22Rv1 (cell line): ENCODE results near the gene RGS6.

Source experiments
- H3K27ac ChIP-seq: fragments of 450-650 bp; 2 replicates; pipeline ENCODE4 v1.5.1; 2017
- CTCF ChIP-seq: fragments of 450-650 bp; IDR thresholded peaks from 2 replicates; pipeline ENCODE4 v1.5.1; 2017; ENCODE audit warnings: mild to moderate bottlenecking
- ZFX ChIP-seq: fragments of 450-650 bp; IDR thresholded peaks from 2 replicates; pipeline ENCODE4 v1.6.1; 2017; ENCODE audit warnings: antibody characterized with exemption, borderline replicate concordance

The RGS6 gene

GRCh38 chr14:72590577-72590976 is 658.3 kb downstream of the RGS6 start:
- no peak for TF ChIP-seq CTCF
- no peak for TF ChIP-seq ZFX
- H3K27ac ChIP-seq: no peak overlapping the region

DNA sequence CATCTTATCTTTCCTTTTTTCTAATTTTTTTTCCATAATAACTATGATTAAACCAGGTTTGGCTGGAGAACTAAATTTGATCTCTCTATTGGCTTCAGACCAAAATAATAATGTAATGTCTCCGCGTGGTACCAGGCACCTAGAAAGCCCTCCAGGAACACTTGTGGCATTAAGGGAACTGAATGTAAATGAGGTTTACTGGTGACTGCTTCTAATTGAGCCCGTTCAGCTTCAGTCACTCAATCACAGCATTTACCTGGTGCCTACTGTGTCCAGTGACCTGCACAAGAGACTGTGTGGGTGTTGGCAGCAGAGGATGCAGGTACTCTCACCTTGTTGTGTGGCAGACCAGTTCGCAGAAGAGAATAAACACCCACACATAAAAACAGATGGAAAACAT is 659.2 kb downstream of the RGS6 start:
- H3K27ac ChIP-seq: no peak overlapping the region
- TF ChIP-seq ZFX: no peak
- TF ChIP-seq CTCF: no peak

- TF ChIP-seq CTCF (no peak), ZFX (no peak)
- no peak overlapping the region for H3K27ac ChIP-seq
Measured at GRCh38 chr14:72594099-72594901, 662.1 kb downstream of the RGS6 start.

DNA sequence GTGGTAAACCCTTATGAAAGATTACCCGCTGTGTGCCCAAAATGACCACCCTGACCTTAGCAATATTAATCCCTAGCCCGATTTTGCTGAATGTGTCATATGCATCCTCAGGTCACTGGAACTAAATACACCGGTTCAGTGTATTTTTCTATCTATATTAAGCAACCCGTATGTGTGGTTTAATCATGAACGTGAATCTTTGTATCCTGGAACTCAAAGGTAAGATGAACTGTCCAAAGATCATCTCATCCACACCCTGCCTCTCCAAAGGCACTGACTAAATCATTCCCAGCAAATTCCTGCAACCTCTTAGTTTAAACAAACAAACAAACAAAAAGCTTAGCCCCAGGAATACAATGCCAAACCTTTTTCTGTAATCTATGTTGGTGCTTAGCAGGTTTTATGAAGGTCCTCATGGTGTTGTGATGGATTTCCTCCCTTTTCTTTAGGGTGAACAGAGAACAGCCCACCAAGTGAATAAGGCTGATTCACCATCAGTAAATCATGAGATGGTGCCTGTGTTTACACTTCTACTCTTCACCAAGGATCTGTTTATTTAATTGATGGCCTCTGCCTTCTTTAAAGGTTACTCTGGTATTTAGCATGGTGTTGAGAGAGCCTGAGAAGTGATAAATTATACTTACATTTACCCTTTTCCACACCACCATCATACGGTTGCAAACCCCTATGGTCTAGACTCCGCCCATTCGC is 663.1 kb downstream of the RGS6 start:
- no peak overlapping the region for H3K27ac ChIP-seq
- TF ChIP-seq CTCF (no peak), ZFX (no peak)

GRCh38 chr14:72597252-72598233 is 665.3 kb downstream of the RGS6 start:
- no peak overlapping the region for H3K27ac ChIP-seq
- TF ChIP-seq CTCF (no peak), ZFX (no peak)

- TF ChIP-seq CTCF: no peak
- no peak for TF ChIP-seq ZFX
- H3K27ac ChIP-seq: no peak overlapping the region
Measured at GRCh38 chr14:72598306-72598705, 666.1 kb downstream of the RGS6 start.
